Bronchial smooth muscle cell (primary cell): ENCODE results near the gene NRSN1. TPM values are rescaled to one million over a fixed set of nuclear protein-coding genes. Genes with fewer than 3 reads are reported as not detected.

Experiments used
- total RNA-seq: library from RNA; depleted of rRNA; stranded (reverse); fragments of >200 nt; gene quantifications from 2 replicates; pipeline ENCODE4 v1.2.1, GENCODE V29; 2014

NRSN1 gene
- under 0.01 TPM in 1 of 2 replicates, not detected in the other for total RNA-seq

GRCh38 chr6:24125980-24126379 lies at the start of gene NRSN1:
Gene NRSN1 (plus strand): TSS chr6:24126215. CDS start chr6:24134328, 8,113 bp downstream.

Other genes starting within 250 kb of the NRSN1 start
- not detected in 2 replicates for gene DCDC2, start 231.8 kb downstream of the NRSN1 start, total RNA-seq